BJ (cell line): ENCODE measurements around the gene ADD3. TPM values are rescaled to one million over a fixed set of nuclear protein-coding genes. Genes with fewer than 3 reads are reported as not detected.

Experiments
- CTCF ChIA-PET: fragments of 350-600 bp; formaldehyde crosslinking; extraction: SDS; loops from one replicate; lab custom pipeline; 2021; ENCODE audit warnings: antibody characterized with exemption, inconsistent platforms; lab: Yijun Ruan, JAX
- POLR2A ChIA-PET: fragments of 300-600 bp; sonication (Branson Sonifier 250); formaldehyde crosslinking; extraction: SDS; loops from one replicate; lab custom pipeline; 2021; ENCODE audit warnings: antibody characterized with exemption; lab: Charles Lee
- DNase-seq: peaks from one replicate; pipeline ENCODE4 v3.0.0-alpha.2; 2011; ENCODE audit warnings: low read depth
- H3K27me3 ChIP-seq: 2 replicates; pipeline ENCODE4 v1.6.0; 2011; ENCODE audit warnings: low read length; ENCODE audit not compliant: control insufficient read depth, insufficient read depth
- H3K36me3 ChIP-seq: 2 replicates; pipeline ENCODE4 v1.5.1; 2011; ENCODE audit warnings: low read length; ENCODE audit not compliant: control insufficient read depth, insufficient read depth
- H3K4me3 ChIP-seq: 2 replicates; pipeline ENCODE4 v1.5.1; 2011; ENCODE audit warnings: low read depth, mild to moderate bottlenecking, control low read depth, low read length
- CTCF ChIP-seq: IDR thresholded peaks from 2 replicates; pipeline ENCODE4 v1.5.1; 2011; ENCODE audit warnings: low read depth, mild to moderate bottlenecking, control low read depth, inconsistent platforms, low read length, moderate library complexity; ENCODE audit not compliant: insufficient read depth
- polyA plus RNA-seq: library from polyadenylated mRNA; depleted of rRNA; stranded (reverse); fragments of >200 nt; gene quantifications from 2 replicates; pipeline ENCODE4 v1.2.3, GENCODE V29; 2011

Gene ADD3
- polyA plus RNA-seq, 1 experiment: 52.0 TPM

- ChIA-PET CTCF (interaction anchor here (0.8 to 4.9 kb wide), 2 partner anchors 11 to 65 kb away, joined by 3 to 30 read pairs; no protein-coding TSS in a partner anchor), POLR2A (no interaction called here)
- no peak for TF ChIP-seq CTCF
- Histone ChIP-seq H3K27me3 (no peaks in the 10 kb centered on the region), H3K4me3 (no peak overlapping the region), H3K36me3 (no peaks in the 10 kb centered on the region)
- no peak for DNase-seq
Measured at GRCh38 chr10:109967739-109968088, 40.1 kb upstream of the ADD3 start.

GRCh38 chr10:109968953-109969759, 38.6 kb upstream of the ADD3 start:
- Histone ChIP-seq H3K36me3 (no peaks in the 10 kb centered on the region), H3K27me3 (no peaks in the 10 kb centered on the region), H3K4me3 (no peak overlapping the region)
- ChIA-PET CTCF (interaction anchor here (1.5 to 4.9 kb wide), 3 partner anchors 9 to 85 kb away, joined by 3 to 30 read pairs (median 7); no protein-coding TSS in a partner anchor), POLR2A (no interaction called here)
- no peak for DNase-seq
- TF ChIP-seq CTCF: no peak

GRCh38 chr10:109969760-109970346, 37.9 kb upstream of the ADD3 start:
- no peak for DNase-seq
- TF ChIP-seq CTCF: no peak
- ChIA-PET CTCF (interaction anchor here (1.0 to 4.9 kb wide), 4 partner anchors 9 to 187 kb away, joined by 3 to 30 read pairs (median 5); no protein-coding TSS in a partner anchor), POLR2A (no interaction called here)
- Histone ChIP-seq H3K27me3 (no peaks in the 10 kb centered on the region), H3K4me3 (no peak overlapping the region), H3K36me3 (no peaks in the 10 kb centered on the region)

GRCh38 chr10:109971634-109972033, 36.1 kb upstream of the ADD3 start:
- no peak for TF ChIP-seq CTCF
- H3K27me3 ChIP-seq: no peaks in the 10 kb centered on the region
- ChIA-PET CTCF (interaction anchor here (0.8 kb wide), 1 partner anchor 17 kb away, joined by 3 read pairs; no protein-coding TSS in a partner anchor), POLR2A (no interaction called here)
- no peak overlapping the region for H3K4me3 ChIP-seq
- H3K36me3 ChIP-seq: no peaks in the 10 kb centered on the region
- no peak for DNase-seq

- TF ChIP-seq CTCF: no peak
- Histone ChIP-seq H3K36me3 (no peaks in the 10 kb centered on the region), H3K4me3 (no peak overlapping the region), H3K27me3 (no peaks in the 10 kb centered on the region)
- ChIA-PET CTCF (interaction anchor here (0.8 kb wide), 2 partner anchors 16 to 68 kb away, joined by 3 read pairs; no protein-coding TSS in a partner anchor), POLR2A (no interaction called here)
- no peak for DNase-seq
Measured at GRCh38 chr10:109972372-109973001, 35.3 kb upstream of the ADD3 start.
